Osteoblast (primary cell): ENCODE results near the gene G6PC3. TPM values are rescaled to one million over a fixed set of nuclear protein-coding genes. Genes with fewer than 3 reads are reported as not detected.

Experiments
- DNase-seq: peaks from one replicate; pipeline ENCODE4 v3.0.0; 2011; ENCODE audit warnings: low spot score, mixed read lengths; ENCODE audit not compliant: insufficient read length; ENCODE audit errors: missing footprints
- H2AFZ ChIP-seq: 2 replicates; pipeline ENCODE4 v1.6.0; 2011; ENCODE audit warnings: mild to moderate bottlenecking, low read length
- H3K27ac ChIP-seq: 2 replicates; pipeline ENCODE4 v1.5.1; 2011; ENCODE audit warnings: mild to moderate bottlenecking, low read depth, low read length, moderate library complexity
- H3K27me3 ChIP-seq: 2 replicates; pipeline ENCODE4 v1.6.0; 2012; ENCODE audit warnings: mild to moderate bottlenecking, control low read depth, inconsistent platforms, low read length, moderate library complexity; ENCODE audit not compliant: insufficient read depth
- H3K36me3 ChIP-seq: 2 replicates; pipeline ENCODE4 v1.5.1; 2011; ENCODE audit warnings: mild to moderate bottlenecking, low read length, control low read depth, moderate library complexity; ENCODE audit not compliant: insufficient read depth
- H3K4me1 ChIP-seq: 2 replicates; pipeline ENCODE4 v1.5.1; 2011; ENCODE audit warnings: mild to moderate bottlenecking, low read length, control low read depth, moderate library complexity; ENCODE audit not compliant: insufficient read depth
- H3K4me2 ChIP-seq: 2 replicates; pipeline ENCODE4 v1.6.0; 2011; ENCODE audit warnings: mild to moderate bottlenecking, low read length; ENCODE audit not compliant: insufficient read depth
- H3K4me3 ChIP-seq: fragments of 200-600 bp; sonication (generic); 3 replicates; pipeline ENCODE4 v1.5.1; 2012; ENCODE audit warnings: mild to moderate bottlenecking, low read length, inconsistent platforms; ENCODE audit not compliant: insufficient read depth
- H3K79me2 ChIP-seq: 2 replicates; pipeline ENCODE4 v1.6.0; 2012; ENCODE audit warnings: mild to moderate bottlenecking, low read length, control low read depth, inconsistent platforms; ENCODE audit not compliant: insufficient read depth
- H3K9me3 ChIP-seq: 2 replicates; pipeline ENCODE4 v1.5.1; 2011; ENCODE audit warnings: low read depth, low read length, control low read depth
- H4K20me1 ChIP-seq: 2 replicates; pipeline ENCODE4 v1.6.0; 2012; ENCODE audit warnings: mild to moderate bottlenecking, low read length, control low read depth; ENCODE audit not compliant: insufficient read depth
- total RNA-seq: library from RNA; depleted of rRNA; stranded (reverse); fragments of >200 nt; gene quantifications from 2 replicates; pipeline ENCODE4 v1.2.3, GENCODE V29; 2012
- TF ChIP-seq, protein P1 (sequence below): IDR thresholded peaks from 2 replicates; pipeline ENCODE4 v1.5.1; 2011; ENCODE audit warnings: mild to moderate bottlenecking, low read depth, low read length, moderate library complexity; ENCODE audit errors: extremely low read depth

Gene G6PC3
- total RNA-seq, 1 donor, result 23.5 TPM

DNA sequence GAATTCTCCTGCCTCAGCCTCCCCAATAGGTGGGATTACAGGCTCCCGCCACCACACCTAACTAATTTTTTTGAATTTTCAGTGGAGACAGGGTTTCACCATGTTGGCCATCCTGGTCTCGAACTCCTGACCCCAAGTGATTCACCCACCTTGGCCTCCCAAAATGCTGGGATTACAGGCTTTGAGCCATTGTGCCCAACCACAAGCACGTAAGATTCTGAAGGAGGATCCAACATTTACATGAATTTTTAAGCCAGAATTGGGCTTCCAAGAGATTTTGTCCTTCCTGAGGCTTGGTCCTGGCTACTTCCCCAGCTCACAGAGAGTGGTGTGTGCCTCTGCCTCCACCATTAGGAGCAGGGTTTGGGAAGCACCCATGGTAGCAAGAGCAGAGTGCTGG lies 11.1 kb downstream of the G6PC3 start:
- TF ChIP-seq, protein P1, sequence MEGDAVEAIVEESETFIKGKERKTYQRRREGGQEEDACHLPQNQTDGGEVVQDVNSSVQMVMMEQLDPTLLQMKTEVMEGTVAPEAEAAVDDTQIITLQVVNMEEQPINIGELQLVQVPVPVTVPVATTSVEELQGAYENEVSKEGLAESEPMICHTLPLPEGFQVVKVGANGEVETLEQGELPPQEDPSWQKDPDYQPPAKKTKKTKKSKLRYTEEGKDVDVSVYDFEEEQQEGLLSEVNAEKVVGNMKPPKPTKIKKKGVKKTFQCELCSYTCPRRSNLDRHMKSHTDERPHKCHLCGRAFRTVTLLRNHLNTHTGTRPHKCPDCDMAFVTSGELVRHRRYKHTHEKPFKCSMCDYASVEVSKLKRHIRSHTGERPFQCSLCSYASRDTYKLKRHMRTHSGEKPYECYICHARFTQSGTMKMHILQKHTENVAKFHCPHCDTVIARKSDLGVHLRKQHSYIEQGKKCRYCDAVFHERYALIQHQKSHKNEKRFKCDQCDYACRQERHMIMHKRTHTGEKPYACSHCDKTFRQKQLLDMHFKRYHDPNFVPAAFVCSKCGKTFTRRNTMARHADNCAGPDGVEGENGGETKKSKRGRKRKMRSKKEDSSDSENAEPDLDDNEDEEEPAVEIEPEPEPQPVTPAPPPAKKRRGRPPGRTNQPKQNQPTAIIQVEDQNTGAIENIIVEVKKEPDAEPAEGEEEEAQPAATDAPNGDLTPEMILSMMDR, result no peak
- Histone ChIP-seq H3K36me3 (peaks cover 41% of the 10 kb centered on the region), H3K79me2 (no peaks in the 10 kb centered on the region), H3K27me3 (no peaks in the 10 kb centered on the region), H3K27ac (peak overlapping the region; percentile 95), H3K4me3 (peak overlapping the region; percentile 22), H3K9me3 (no peaks in the 10 kb centered on the region), H3K4me2 (peak overlapping the region; percentile 45), H2AFZ (no peak overlapping the region), H3K4me1 (peaks cover 29% of the 10 kb centered on the region), H4K20me1 (no peaks in the 10 kb centered on the region)
- DNase-seq, result peak; percentile 71

DNA sequence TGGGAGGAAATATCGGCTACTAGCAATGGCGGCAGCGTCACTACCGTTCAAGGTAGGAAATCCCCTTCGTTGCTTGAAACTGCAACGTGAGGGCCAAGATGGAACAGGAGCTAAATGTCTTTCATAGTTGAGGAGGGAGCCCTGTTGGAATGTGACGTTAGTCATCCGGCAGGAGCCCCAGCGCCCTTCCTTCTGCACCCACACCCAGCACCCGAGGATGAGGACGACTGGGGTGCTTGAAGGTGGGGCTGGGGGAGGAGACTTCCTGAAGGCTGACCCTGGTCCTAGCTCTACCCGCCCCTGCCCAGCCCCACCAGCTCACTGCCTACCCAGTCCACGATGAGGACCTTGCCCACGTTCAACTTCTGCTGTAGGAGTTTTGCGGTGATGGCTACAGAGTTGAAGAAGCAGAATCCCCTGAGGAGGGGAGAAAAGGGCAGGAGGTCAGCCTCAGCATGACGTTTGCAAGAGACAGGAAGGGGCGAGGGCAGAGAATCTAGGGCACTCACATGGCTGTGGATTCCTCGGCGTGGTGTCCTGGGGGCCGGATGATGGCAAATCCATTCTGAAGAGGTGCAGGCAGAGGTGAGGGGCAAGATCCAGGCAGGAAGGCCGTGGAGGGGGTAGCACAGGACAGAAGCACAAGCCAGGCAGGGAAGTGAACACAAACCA lies 11.9 kb downstream of the G6PC3 start:
- Histone ChIP-seq H3K27ac (peak overlapping the region; percentile 95), H3K4me2 (peak overlapping the region; percentile 45), H3K4me1 (peaks cover 34% of the 10 kb centered on the region), H4K20me1 (no peaks in the 10 kb centered on the region), H3K4me3 (peak overlapping the region; percentile 22), H2AFZ (no peak overlapping the region), H3K27me3 (no peaks in the 10 kb centered on the region), H3K79me2 (no peaks in the 10 kb centered on the region), H3K36me3 (peaks cover 40% of the 10 kb centered on the region), H3K9me3 (no peaks in the 10 kb centered on the region)
- peak; percentile 88 for DNase-seq
- TF ChIP-seq, protein P1, result no peak

DNA sequence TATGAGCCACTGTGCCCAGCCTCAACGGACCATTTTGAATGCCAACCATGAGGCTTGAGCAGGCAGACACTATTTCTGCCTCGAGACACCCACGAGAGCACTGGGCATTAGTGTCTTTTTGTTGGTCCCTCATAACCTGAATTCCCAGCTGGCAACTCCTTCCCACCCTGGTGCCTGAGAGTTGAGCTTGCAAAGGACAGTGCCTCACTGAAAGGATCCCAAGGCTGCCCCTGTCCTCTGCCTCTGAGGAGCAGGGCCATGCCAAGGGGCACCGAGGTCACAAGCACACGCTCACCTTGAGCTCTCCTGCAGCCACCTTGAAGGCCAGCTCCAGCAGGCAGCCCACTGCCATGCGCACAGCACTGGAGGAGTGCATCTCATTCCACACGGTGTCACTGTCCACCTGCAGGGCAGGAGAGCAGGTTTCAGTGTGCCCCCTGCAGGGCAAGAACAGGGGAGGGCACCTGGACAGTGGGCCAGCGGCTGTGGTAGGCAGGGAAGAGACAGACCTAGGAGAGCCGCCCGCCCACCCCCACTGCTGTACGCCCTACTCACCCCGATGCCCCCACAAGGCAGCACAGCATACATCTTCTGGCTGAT lies 12.8 kb downstream of the G6PC3 start:
- TF ChIP-seq, protein P1, result no peak
- no peaks in the 10 kb centered on the region for H4K20me1 ChIP-seq
- H3K27ac ChIP-seq, result peak overlapping the region; percentile 95
- DNase-seq, result peak; percentile 56
- H3K79me2 ChIP-seq, result no peaks in the 10 kb centered on the region
- H3K4me2 ChIP-seq, result no peak overlapping the region
- no peak overlapping the region for H3K4me3 ChIP-seq
- H3K9me3 ChIP-seq, result no peaks in the 10 kb centered on the region
- peaks cover 37% of the 10 kb centered on the region for H3K4me1 ChIP-seq
- H3K36me3 ChIP-seq, result peaks cover 37% of the 10 kb centered on the region
- no peak overlapping the region for H2AFZ ChIP-seq
- H3K27me3 ChIP-seq, result no peaks in the 10 kb centered on the region

DNA sequence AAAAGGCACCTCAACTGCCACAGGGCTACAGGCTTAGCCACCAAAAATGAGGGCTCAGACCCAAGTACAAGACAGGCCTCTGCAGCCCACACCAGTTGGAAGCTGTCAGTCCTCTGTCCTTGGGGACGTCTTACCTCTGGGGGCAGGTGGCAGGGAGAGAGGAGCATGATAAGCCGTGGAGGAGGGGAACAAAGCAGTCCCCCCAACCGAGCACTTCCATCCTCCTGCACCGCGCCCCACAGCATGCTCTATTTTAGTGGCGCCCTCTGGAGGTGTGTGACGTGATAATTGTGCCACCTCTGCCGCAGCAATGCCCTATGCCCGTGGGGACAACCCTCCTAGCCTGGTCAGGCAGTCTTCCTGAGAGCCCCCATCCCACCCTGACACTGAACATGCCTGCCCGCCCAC lies 13.6 kb downstream of the G6PC3 start:
- Histone ChIP-seq H2AFZ (no peak overlapping the region), H3K79me2 (no peaks in the 10 kb centered on the region), H3K36me3 (peaks cover 35% of the 10 kb centered on the region), H4K20me1 (no peaks in the 10 kb centered on the region), H3K4me3 (no peak overlapping the region), H3K4me2 (no peak overlapping the region), H3K27ac (peak overlapping the region; percentile 11), H3K9me3 (no peaks in the 10 kb centered on the region), H3K27me3 (no peaks in the 10 kb centered on the region), H3K4me1 (peaks cover 37% of the 10 kb centered on the region)
- TF ChIP-seq, protein P1, result peak; percentile 35
- peak; percentile 71 for DNase-seq
